ENCODE results near the gene TMEM50B. TPM values are rescaled to one million over a fixed set of nuclear protein-coding genes. Genes with fewer than 3 reads are reported as not detected.
A peak's percentile ranks its signal among the peaks of the same experiment; 100 is the strongest.

TMEM50B gene
- total RNA-seq (2014; rRNA removed) (21.5 and 25.5 TPM in 2 replicates), Bru-seq, nascent RNA (percentile 95 among the genes with signal in this experiment), BruChase-seq, experiment 1, labeled RNA remaining after a 6-hour chase (percentile 91 among the genes with signal in this experiment), BruChase-seq, experiment 2, labeled RNA remaining after a 2-hour chase (percentile 92 among the genes with signal in this experiment)
- long read RNA-seq, transcript TMEM50B-210 (7 exons, 2,375 nt) = major isoform, 384 of 531 reads
- long read RNA-seq, transcript TMEM50B-201 (9 exons, 3,062 nt) = minor isoform, 23 of 531 reads
- long read RNA-seq, transcript TMEM50B-204 (8 exons, 982 nt) = minor isoform, 11 of 531 reads
- long read RNA-seq, partial matches to known transcripts = 14 of 531 reads
- long read RNA-seq, other reads (novel, unspliced or antisense) = 98 of 531 reads

GRCh38 chr21:33479679-33480480 lies at the start of gene TMEM50B:
Gene TMEM50B, minus strand, starts transcription at chr21:33479974. Its CDS starts 11,089 bp downstream, at chr21:33468885.
- peak; percentile 92 for ATAC-seq
- POLR2A ChIA-PET (ENCODE audit: unreplicated experiment) = interaction anchor here (0.5 to 2.5 kb wide), 20 partner anchors 11 to 1742 kb away, joined by 3 to 29 read pairs (median 4); partner anchors contain the start of genes DNAJC28 and DONSON
- Histone ChIP-seq H3K27ac (ENCODE audit: low read length) (peak within 1 kb of the TSS; percentile 67), H4K20me1 (ENCODE audit: low read length) (no peaks in the 10 kb centered on the region), H3K9me3 (ENCODE audit: low read length) (no peaks in the 10 kb centered on the region), H3K4me1 (ENCODE audit: insufficient read depth, low read length) (no peaks in the 10 kb centered on the region; the same call in 1 of the 2 replicates), H3K9me2 (replicated peaks; ENCODE audit: low read length) (no peaks in the 10 kb centered on the region), H2AFZ (ENCODE audit: low read length) (peak within 1 kb of the TSS; percentile 85), H3K27me3 (ENCODE audit: low read length) (no peaks in the 10 kb centered on the region), H3K9ac (ENCODE audit: low read length) (peak within 1 kb of the TSS; percentile 90), H3K4me3 (ENCODE audit: low read length) (peak within 1 kb of the TSS; percentile 79), H3K36me3 (ENCODE audit: low read depth, low read length) (no peaks in the 10 kb centered on the region), H3F3A (ENCODE audit: low read length, unreplicated experiment) (no peaks in the 10 kb centered on the region), H3K79me2 (ENCODE audit: low read length) (peaks cover 18% of the 10 kb centered on the region), H3K4me2 (ENCODE audit: low read length) (peak within 1 kb of the TSS; percentile 88)
- intact Hi-C loops (cut with micrococcal nuclease) = loop anchor here (1.0 to 5.0 kb wide), 3 partner anchors 29 to 109 kb away; partner anchors contain the start of genes DONSON, GART and SON
- peak; percentile 95 for DNase-seq
- BruUV-seq (replicated peaks) = no TSS peak
- no peak for TF ChIP-seq EZH2phosphoT487 (IDR thresholded peaks at IDR 0.05; ENCODE audit: borderline replicate concordance, low read length)
- no peak for TF ChIP-seq EZH2 (IDR thresholded peaks at IDR 0.05; ENCODE audit: low read length, unreplicated experiment)
- TF ChIP-seq CTCF (conservative IDR thresholded peaks at IDR 0.05; ENCODE audit: low read depth, low read length) = peak; percentile 38; the same call in 1 of the 2 replicates
- CTCF ChIA-PET = interaction anchor here (0.5 to 2.4 kb wide), 17 partner anchors 11 to 351 kb away, joined by 3 to 19 read pairs (median 4); partner anchors contain the start of gene DNAJC28

GRCh38 chr21:33522953-33523349 lies 43.2 kb upstream of the TMEM50B start:
- BruUV-seq (replicated peaks) = no TSS peak
- ChIA-PET CTCF (no interaction called here), POLR2A (ENCODE audit: unreplicated experiment) (no interaction called here)
- no peaks in the 10 kb centered on the region for H3K9me2 ChIP-seq (replicated peaks; ENCODE audit: low read length)
- no peak for TF ChIP-seq EZH2phosphoT487 (IDR thresholded peaks at IDR 0.05; ENCODE audit: borderline replicate concordance, low read length)
- TF ChIP-seq CTCF (conservative IDR thresholded peaks at IDR 0.05; ENCODE audit: low read depth, low read length) = no peak
- no peak for TF ChIP-seq EZH2 (IDR thresholded peaks at IDR 0.05; ENCODE audit: low read length, unreplicated experiment)
- no peak for ATAC-seq
- H3K27me3 ChIP-seq (ENCODE audit: low read length) = no peaks in the 10 kb centered on the region
- H4K20me1 ChIP-seq (ENCODE audit: low read length) = no peaks in the 10 kb centered on the region
- no peak overlapping the region for H3K4me3 ChIP-seq (ENCODE audit: low read length)
- no peaks in the 10 kb centered on the region for H3K4me1 ChIP-seq (ENCODE audit: insufficient read depth, low read length)
- no peak overlapping the region for H3K4me2 ChIP-seq (ENCODE audit: low read length)
- H3K9ac ChIP-seq (ENCODE audit: low read length) = no peak overlapping the region
- no peaks in the 10 kb centered on the region for H3F3A ChIP-seq (ENCODE audit: low read length, unreplicated experiment)
- H3K27ac ChIP-seq (ENCODE audit: low read length) = no peak overlapping the region
- intact Hi-C loops (cut with micrococcal nuclease) = no loop called here
- H2AFZ ChIP-seq (ENCODE audit: low read length) = no peak overlapping the region
- H3K36me3 ChIP-seq (ENCODE audit: low read depth, low read length) = peaks cover 55% of the 10 kb centered on the region
- H3K9me3 ChIP-seq (ENCODE audit: low read length) = no peaks in the 10 kb centered on the region
- no peak for DNase-seq
- no peaks in the 10 kb centered on the region for H3K79me2 ChIP-seq (ENCODE audit: low read length)

Measured in PC-3 (cell line).